Measurements from ENCODE around the gene FLNC.

FLNC gene

GRCh38 chr7:128893251-128894100 is 63.3 kb downstream of the FLNC start:
- no peak for DNase-seq (ENCODE audit: low read depth in 2 of 2)

DNA sequence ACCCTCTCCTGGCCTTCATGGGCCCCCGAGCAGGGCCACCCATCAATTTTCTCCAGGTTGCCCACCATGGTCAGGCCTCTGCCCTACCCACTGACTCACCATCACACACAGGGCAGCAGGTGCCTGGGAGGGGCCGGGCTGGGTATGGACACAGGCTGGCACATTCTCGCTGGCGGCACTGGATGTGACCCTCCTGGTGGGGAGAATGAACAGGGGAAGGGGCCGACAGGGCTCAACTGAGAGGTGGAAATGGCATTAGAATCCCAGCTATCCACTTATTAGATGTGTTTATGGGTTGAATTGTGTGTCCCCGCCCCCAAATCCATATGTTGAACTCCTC is 63.9 kb downstream of the FLNC start:
- DNase-seq (ENCODE audit: low read depth in 2 of 2): no peak

DNA sequence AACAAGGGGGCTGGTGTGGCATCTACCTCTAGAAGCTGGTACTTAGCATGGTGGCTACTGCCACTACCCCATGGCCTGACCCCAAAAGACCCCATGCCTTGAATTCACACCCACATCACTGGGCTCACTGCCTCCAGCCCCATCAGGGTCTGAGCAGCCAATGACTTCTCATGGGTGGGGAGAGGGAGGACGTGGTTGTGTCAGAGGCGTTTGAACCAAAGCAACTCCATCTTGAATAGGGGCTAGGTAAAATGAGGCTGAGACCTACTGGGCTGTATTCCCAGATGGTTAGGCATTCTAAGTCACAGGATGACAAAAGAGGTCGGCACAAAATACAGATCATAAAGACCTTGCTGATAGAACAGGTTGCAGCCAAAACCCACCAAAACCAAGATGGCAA is 65.1 kb downstream of the FLNC start:
- no peak for DNase-seq (ENCODE audit: low read depth in 2 of 2)

- no peak for DNase-seq (ENCODE audit: low read depth in 2 of 2)
These were observed 69.2 kb downstream of the FLNC start for GRCh38 chr7:128899392-128899791.

- DNase-seq (ENCODE audit: low read depth in 2 of 2): no peak
These were observed 70.0 kb downstream of the FLNC start for GRCh38 chr7:128900237-128900636.

DNA sequence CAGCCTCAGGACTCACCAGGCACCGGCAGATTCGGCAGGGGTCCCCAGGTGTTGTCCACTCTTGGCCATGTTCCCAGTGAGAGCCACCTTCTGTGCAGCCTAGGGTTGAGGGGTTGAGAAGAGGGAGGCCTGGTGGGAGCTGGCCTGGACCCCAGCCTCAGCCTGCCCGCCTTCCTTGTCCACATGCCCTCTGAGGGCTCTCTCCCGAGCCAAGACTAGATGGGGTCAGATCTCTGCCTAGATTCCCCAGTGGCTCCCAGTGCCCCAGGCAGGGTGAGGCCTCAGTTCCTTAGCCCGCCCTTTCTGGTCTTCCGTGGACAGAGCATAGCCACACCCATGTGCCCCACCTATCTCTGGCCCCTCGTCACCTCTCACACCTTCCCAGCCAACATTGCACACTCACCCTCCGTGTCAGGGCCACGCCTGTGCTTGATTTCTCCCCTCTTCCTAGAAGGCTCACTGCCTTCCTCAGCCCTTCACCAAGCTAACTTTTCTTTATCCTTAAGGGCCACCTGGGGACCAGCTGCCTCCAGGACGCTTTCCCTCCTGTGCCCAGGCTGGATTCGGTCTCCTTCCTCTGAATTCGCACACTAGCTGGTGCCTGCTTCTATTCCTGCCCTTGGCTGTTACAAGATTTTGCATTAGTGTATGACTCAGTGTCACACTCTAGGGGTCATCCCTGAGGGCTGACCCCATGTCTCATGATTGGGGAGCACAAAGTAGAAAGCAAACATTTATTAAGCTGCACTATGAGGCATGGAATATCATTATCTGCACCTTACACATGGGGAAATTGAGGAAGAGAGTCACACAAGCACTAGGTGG is 72.8 kb downstream of the FLNC start:
- DNase-seq (ENCODE audit: low read depth in 2 of 2): no peak

DNA sequence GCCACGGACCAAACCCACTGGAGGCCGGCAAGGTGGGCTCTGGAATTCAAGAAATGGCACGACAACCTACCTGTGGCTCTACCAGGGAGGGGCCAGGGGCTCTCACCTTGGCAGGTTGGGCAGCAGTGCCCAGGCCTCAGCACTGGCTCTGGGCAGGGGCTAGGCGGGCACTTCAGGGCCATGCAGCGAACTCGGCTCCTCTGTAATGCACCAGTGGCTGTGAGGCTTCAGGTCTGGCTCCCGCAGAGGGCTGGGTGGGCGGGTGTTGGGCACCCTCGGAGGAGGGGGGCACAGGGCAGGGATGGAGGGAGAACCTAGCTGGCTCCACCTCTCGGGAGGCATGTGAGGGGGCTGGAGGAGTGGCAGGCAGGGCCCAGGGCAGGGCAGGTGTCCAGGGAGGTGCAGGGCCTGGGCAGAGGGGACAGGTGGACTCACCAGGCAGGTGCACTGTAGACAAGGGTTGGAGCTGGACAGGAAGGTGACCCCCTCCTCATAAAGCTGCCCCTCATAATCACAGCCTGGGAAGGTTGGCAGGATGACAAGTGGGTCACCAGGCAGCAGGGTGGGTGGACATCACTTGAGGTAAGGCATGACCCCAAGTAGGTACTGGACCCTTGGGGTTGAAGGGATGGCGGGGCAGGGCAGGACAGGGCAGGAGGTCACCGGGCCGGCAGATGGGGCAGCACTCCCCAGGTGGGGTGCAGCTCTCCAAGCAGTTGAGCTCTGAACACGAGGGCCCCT is 73.6 kb downstream of the FLNC start:
- DNase-seq (ENCODE audit: low read depth in 2 of 2): no peak

DNA sequence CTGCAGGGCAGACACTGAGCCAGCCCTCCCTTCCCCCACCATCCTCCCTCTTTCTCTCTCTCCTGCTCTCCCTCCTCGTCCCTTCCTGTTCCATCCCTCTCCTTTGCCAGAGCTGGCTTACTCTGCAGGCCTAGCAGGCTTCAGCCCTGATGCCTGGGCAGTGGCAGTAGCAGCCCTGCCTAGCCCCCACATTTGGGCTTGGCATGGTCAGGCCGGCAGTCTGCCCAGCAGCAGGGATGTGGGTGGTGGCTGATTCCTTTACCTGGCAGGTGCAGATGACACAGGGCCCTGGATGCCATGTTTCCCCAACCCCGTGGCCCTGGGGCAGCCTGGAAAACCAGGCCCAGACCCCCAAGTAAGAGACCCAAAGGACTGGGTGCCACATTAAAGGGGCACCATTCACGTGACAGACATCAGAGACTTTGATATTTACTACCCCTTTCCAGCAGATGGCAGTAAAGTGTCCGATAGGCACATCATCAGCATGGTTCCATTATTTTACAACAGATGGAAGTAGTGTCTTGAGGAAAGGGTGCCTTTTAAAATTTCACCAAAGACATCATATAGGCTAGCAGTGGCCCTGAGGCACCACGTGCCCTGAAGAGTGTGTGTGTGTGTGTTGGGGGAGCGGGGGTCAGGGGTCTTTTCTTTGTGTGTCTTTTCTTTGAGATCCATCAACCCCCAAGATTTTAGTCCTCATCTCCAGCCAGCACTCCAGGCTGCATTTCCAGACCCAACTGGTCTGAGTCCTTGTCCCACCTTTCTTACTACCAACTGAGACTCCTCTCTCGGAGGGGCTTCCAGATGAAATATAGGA is 74.4 kb downstream of the FLNC start:
- DNase-seq (ENCODE audit: low read depth in 2 of 2): no peak

DNA sequence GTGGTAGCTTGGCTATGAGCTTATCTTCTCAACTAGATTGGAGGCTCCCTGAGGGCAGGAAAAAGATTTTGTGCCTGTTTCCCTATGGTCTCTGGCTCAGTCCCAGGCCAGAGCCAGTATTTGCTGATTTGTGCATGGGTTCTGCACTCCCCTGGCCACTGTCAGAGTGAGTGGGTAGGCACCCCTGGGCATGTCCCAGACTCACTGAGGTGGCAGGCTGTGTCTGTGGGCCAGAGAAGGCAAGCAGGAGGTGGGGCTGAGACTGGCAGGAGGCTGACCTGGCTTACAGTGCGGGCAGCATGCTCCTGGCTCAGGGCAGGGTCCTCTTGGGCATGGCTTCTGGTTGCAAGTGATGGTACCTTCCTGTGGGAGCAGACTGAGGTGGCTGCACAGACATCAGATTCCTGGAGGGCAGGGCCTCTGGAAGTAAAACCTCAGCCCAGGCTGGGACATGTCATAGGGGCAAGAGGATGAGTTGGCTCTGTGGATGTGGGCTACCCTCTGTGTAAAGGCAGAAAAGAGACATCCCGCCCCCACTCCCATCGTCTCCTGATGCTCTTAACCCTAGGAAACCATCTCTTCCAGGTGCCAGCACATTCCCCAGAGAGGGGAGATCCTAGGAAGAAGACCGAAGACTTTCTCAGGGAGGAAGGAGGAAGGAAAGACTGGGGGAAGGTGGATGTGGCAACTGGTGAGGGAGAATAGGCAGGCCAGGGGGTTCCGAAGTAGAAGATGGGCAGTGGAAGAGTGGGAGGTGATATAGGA is 76.0 kb downstream of the FLNC start:
- DNase-seq (ENCODE audit: low read depth in 2 of 2): no peak

DNA sequence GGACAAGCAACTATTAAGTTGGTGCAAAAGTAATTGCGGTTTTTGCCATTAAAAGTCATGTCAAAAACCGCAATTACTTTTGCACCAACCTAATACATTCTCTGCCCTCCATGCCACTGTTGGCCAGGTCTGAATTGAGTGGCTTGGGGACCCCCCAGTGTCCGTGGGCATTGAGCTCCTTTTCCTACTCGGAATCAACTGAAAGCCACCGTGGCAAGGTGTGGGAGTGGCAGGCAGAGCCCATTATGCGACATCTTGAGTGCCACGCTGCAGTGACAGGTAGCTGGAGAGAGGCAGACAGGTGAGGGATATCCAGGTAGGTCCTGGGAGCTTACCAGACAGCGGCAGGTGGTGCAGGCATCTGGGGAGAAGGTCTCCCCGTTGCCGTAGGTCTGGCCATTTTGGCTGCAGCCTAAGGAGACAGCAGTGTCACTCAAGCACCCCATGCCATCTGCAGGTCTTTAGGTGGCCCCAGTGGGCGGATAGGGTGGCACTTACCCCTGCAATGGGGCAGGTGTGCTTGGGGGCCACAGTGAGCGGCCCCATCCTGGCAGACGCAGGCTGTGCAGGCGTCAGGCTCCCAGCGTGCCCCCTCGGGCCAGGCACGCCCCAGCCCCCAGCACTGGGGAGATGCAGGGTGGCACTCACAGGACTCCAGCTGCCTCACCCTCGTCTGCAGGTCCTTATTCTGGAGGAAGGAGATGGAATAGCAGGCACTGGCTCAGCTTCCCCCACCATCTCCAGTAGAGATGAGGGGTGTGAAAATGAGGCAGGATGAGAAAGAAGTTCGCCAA is 76.8 kb downstream of the FLNC start:
- DNase-seq (ENCODE audit: low read depth in 2 of 2): no peak

Measured in activated CD8-positive, alpha-beta memory T cell treated with anti-CD3 and anti-CD28 coated beads for 4 hours (primary cell).